SH-SY5Y (cell line): Measurements from ENCODE around the gene CCDC149.

Experiments used
- GATA2 ChIP-seq: IDR thresholded peaks from 2 replicates; pipeline ENCODE4 v1.6.1; 2011; ENCODE audit warnings: mild to moderate bottlenecking, low read depth, low read length
- GATA3 ChIP-seq: IDR thresholded peaks from 2 replicates; pipeline ENCODE4 v1.6.1; 2011; ENCODE audit warnings: low read depth, mild to moderate bottlenecking, low read length, moderate library complexity

- TF ChIP-seq GATA2 (no peak), GATA3 (no peak)
Observed at GRCh38 chr4:24865401-24865800, 47.4 kb downstream of the CCDC149 start.
